HepG2 (cell line): ENCODE measurements around the gene TMEM53. TPM values are rescaled to one million over a fixed set of nuclear protein-coding genes. Genes with fewer than 3 reads are reported as not detected.

ENCODE experiments used
- BRCA1 ChIP-seq: sonication (generic); formaldehyde crosslinking; IDR thresholded peaks from 2 replicates; pipeline ENCODE4 v1.4.0; 2020; ENCODE audit warnings: missing genetic modification reagents
- FOXA1 ChIP-seq, 2 experiments: fragments of 450-650 bp in 1 of 2; sonication (generic) in 1 of 2; formaldehyde crosslinking in 1 of 2; IDR thresholded peaks; 2 replicates each; pipeline versions ENCODE4 v1.4.0 to v1.6.1; 2016 to 2020; ENCODE audit warnings: missing genetic modification reagents in 1 of 2
- GABPB1 ChIP-seq: IDR thresholded peaks from 2 replicates; pipeline ENCODE4 v1.6.1; 2016; ENCODE audit warnings: mild to moderate bottlenecking, missing genetic modification reagents, moderate library complexity, missing compliant biosample characterization
- GFI1 ChIP-seq: sonication (generic); formaldehyde crosslinking; IDR thresholded peaks from 2 replicates; pipeline ENCODE4 v1.5.0; 2020; ENCODE audit warnings: missing genetic modification reagents, mild to moderate bottlenecking, borderline replicate concordance
- GPN1 ChIP-seq: sonication (generic); formaldehyde crosslinking; IDR thresholded peaks from 2 replicates; pipeline ENCODE4 v1.5.1; 2020; ENCODE audit warnings: missing genetic modification reagents, borderline replicate concordance
- KDM1A ChIP-seq: IDR thresholded peaks from 2 replicates; pipeline ENCODE4 v1.6.1; 2016; ENCODE audit warnings: missing compliant biosample characterization
- KLF11 ChIP-seq: IDR thresholded peaks from 2 replicates; pipeline ENCODE4 v1.6.1; 2016; ENCODE audit warnings: missing compliant biosample characterization
- NFE2L1 ChIP-seq: sonication (generic); formaldehyde crosslinking; IDR thresholded peaks from 2 replicates; pipeline ENCODE4 v1.4.0; 2020; ENCODE audit warnings: missing genetic modification reagents, mild to moderate bottlenecking, borderline replicate concordance
- PHF8 ChIP-seq: sonication (generic); formaldehyde crosslinking; IDR thresholded peaks from 2 replicates; pipeline ENCODE4 v1.5.0; 2020; ENCODE audit warnings: missing genetic modification reagents
- RCOR2 ChIP-seq: IDR thresholded peaks from 2 replicates; pipeline ENCODE4 v1.6.1; 2016; ENCODE audit warnings: missing biosample characterization, missing genetic modification reagents
- SAP130 ChIP-seq: IDR thresholded peaks from 2 replicates; pipeline ENCODE4 v1.6.1; 2016; ENCODE audit warnings: low read depth
- TCF7 ChIP-seq: sonication (generic); IDR thresholded peaks from 2 replicates; pipeline ENCODE4 v1.6.1; 2016; ENCODE audit warnings: antibody characterized with exemption, low read depth
- TCF7L2 ChIP-seq: IDR thresholded peaks from 2 replicates; pipeline ENCODE4 v1.6.1; 2011; ENCODE audit warnings: mild to moderate bottlenecking, low read depth, low read length, moderate library complexity
- TEAD3 ChIP-seq: optimal IDR thresholded peaks from 2 replicates; pipeline ENCODE3; 2016; ENCODE audit warnings: borderline replicate concordance
- ZBTB33 ChIP-seq: sonication (generic); formaldehyde crosslinking; IDR thresholded peaks from 2 replicates; pipeline ENCODE4 v1.4.0; 2020; ENCODE audit warnings: missing genetic modification reagents
- ZNF263 ChIP-seq: sonication (generic); formaldehyde crosslinking; IDR thresholded peaks from 2 replicates; pipeline ENCODE4 v1.4.0; 2020; ENCODE audit warnings: missing genetic modification reagents
- ZNF331 ChIP-seq: sonication (generic); formaldehyde crosslinking; IDR thresholded peaks from 2 replicates; pipeline ENCODE4 v1.4.0; 2020; ENCODE audit warnings: missing genetic modification reagents
- ZNF512 ChIP-seq: sonication (generic); formaldehyde crosslinking; IDR thresholded peaks from 2 replicates; pipeline ENCODE4 v1.4.0; 2020; ENCODE audit warnings: mild to moderate bottlenecking, missing genetic modification reagents
- ZNF558 ChIP-seq: sonication (generic); formaldehyde crosslinking; IDR thresholded peaks from 2 replicates; pipeline ENCODE4 v1.9.0; 2022; ENCODE audit warnings: mild to moderate bottlenecking, missing genetic modification reagents, borderline replicate concordance
- polyA plus RNA-seq, 8 experiments: library from polyadenylated mRNA; depleted of rRNA in 3 of 8; stranded (reverse) in 7 of 8; unstranded in 1 of 8; fragments of >200 nt; fragmentation: Illumina TruSeq in 4 of 8; extraction: Trizol in 4 of 8; gene quantifications; 2 replicates each; pipeline versions ENCODE4 v1.2.1 to v1.2.3, GENCODE V29; 2011 to 2016; ENCODE audit warnings: low read depth in 4 of 8, missing spikeins in 1 of 8, mixed read lengths in 1 of 8; ENCODE audit not compliant: insufficient read depth in 1 of 8
- total RNA-seq, 5 experiments: library from RNA; depleted of rRNA; stranded (reverse); fragments of >200 nt; fragmentation: Illumina TruSeq; extraction: Trizol; gene quantifications; 2 replicates each; pipeline ENCODE4 v1.2.3, GENCODE V29; 2016; ENCODE audit warnings: low read depth in 1 of 5
- TF ChIP-seq, protein P1 (sequence below): sonication (generic); formaldehyde crosslinking; IDR thresholded peaks from 2 replicates; pipeline ENCODE4 v1.5.0; 2020; ENCODE audit warnings: missing genetic modification reagents
- TF ChIP-seq, protein P2 (sequence below): sonication (generic); formaldehyde crosslinking; IDR thresholded peaks from 2 replicates; pipeline ENCODE4 v1.4.0; 2020; ENCODE audit warnings: missing genetic modification reagents
- TF ChIP-seq, protein P3 (sequence below): IDR thresholded peaks from 2 replicates; pipeline ENCODE4 v1.6.1; 2018; ENCODE audit warnings: missing genetic modification reagents, mild to moderate bottlenecking, missing compliant biosample characterization

TMEM53 gene
- total and polyA plus RNA-seq, 2 of the 13 experiments (the other 11 are each of a cell fraction or from before 2014, with no cell fraction given): 12.6 to 20.2 TPM

DNA sequence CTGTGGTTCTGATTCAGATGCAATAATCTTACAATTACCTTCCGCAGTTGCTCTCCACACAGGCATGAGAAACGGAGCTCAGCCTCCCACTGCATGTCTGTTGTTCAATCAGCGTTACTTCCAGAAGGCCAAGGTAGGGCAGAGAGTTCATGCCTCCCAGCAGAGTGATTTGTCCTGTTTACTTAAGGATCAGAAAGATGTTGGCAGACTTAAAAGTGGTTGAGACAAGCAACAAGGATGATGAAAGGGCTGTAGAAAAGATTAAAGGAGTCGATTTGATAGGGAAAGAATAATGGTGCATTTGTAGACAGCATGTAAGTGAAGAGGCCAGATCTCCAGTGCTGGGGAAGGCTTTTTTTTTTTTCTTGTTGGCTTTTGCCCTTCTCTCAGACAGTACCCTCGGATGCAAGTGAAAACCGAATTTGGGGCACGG lies 26.9 kb upstream of the TMEM53 start (continued):
- TF ChIP-seq FOXA1 (IDR thresholded peaks at IDR 0.05): no peak
- TF ChIP-seq FOXA1 (CRISPR knock-in tag; IDR thresholded peaks at IDR 0.05): peak; percentile 96
- peak; percentile 76 for TF ChIP-seq ZNF331 (CRISPR knock-in tag)
- TF ChIP-seq ZNF512 (CRISPR knock-in tag): no peak
- TF ChIP-seq GPN1: no peak
- TF ChIP-seq GFI1 (CRISPR knock-in tag): peak; percentile 87
- TF ChIP-seq ZNF263 (CRISPR knock-in tag): no peak
- peak; percentile 59 for TF ChIP-seq SAP130 (CRISPR knock-in tag)
- TF ChIP-seq BRCA1 (CRISPR knock-in tag): no peak
- peak; percentile 82 for TF ChIP-seq TCF7L2
- TF ChIP-seq, protein P1, sequence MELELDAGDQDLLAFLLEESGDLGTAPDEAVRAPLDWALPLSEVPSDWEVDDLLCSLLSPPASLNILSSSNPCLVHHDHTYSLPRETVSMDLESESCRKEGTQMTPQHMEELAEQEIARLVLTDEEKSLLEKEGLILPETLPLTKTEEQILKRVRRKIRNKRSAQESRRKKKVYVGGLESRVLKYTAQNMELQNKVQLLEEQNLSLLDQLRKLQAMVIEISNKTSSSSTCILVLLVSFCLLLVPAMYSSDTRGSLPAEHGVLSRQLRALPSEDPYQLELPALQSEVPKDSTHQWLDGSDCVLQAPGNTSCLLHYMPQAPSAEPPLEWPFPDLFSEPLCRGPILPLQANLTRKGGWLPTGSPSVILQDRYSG (CRISPR knock-in tag): no peak
- TF ChIP-seq NFE2L1 (CRISPR knock-in tag): no peak
- peak; percentile 97 for TF ChIP-seq TCF7
- no peak for TF ChIP-seq ZBTB33 (CRISPR knock-in tag)
- TF ChIP-seq TEAD3 (CRISPR knock-in tag): peak; percentile 42
- TF ChIP-seq KLF11: no peak
- TF ChIP-seq, protein P2, sequence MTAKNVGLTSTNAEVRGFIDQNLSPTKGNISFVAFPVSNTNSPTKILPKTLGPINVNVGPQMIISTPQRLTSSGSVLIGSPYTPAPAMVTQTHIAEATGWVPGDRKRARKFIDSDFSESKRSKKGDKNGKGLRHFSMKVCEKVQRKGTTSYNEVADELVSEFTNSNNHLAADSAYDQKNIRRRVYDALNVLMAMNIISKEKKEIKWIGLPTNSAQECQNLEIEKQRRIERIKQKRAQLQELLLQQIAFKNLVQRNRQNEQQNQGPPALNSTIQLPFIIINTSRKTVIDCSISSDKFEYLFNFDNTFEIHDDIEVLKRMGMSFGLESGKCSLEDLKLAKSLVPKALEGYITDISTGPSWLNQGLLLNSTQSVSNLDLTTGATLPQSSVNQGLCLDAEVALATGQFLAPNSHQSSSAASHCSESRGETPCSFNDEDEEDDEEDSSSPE (CRISPR knock-in tag): no peak
- peak; percentile 65; the same call in 1 of the 2 replicates for TF ChIP-seq RCOR2 (CRISPR knock-in tag)
- peak; percentile 56; the same call in 1 of the 2 replicates for TF ChIP-seq KDM1A
- TF ChIP-seq PHF8: 0 out of 2 replicates have a peak, but pooled peaks have one; percentile 18
- TF ChIP-seq, protein P3, sequence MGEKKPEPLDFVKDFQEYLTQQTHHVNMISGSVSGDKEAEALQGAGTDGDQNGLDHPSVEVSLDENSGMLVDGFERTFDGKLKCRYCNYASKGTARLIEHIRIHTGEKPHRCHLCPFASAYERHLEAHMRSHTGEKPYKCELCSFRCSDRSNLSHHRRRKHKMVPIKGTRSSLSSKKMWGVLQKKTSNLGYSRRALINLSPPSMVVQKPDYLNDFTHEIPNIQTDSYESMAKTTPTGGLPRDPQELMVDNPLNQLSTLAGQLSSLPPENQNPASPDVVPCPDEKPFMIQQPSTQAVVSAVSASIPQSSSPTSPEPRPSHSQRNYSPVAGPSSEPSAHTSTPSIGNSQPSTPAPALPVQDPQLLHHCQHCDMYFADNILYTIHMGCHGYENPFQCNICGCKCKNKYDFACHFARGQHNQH (CRISPR knock-in tag): 0 out of 2 replicates have a peak, but pooled peaks have one; percentile 31
- TF ChIP-seq GABPB1: no peak
- TF ChIP-seq ZNF558: no peak
